ENCODE measurements around the gene SLC66A1. TPM values are rescaled to one million over a fixed set of nuclear protein-coding genes. Genes with fewer than 3 reads are reported as not detected.

Gene SLC66A1
- polyA plus RNA-seq, 2 of the 4 experiments (the other 2 are of a cell fraction) = 5.6 to 12.6 TPM

DNA sequence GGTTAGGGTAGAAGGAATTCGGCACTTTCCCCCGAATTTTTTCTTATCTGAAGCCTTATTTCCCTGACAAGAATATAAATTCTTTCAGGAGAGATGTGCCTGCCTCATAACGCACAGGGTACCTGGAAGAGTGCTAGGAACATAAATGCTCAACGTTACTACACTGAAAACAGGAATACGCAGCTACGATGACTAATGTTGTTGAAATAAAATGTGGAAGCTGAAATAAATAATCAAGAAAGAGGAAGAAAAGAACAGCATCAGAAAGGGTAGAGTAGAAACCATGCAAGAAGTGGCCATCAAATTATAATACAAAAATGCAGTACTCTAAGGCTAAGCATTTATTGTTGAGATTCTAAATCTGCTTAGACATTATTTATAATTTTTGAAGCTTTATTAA, 33.9 kb downstream of the SLC66A1 start:
- FAIRE-seq (no peak), DNase-seq (ENCODE audit: low read depth in 1 of 2, low spot score in 1 of 2) (no peak), ATAC-seq (no peak)
- no peaks in the 10 kb centered on the region for H3K9me3 ChIP-seq
- WGBS (ENCODE audit: missing lambda C conversion rate) = 91% methylated on average over 6 of the region's 6 CpGs
- POLR2A ChIA-PET = no interaction called here
- H3K4me1 ChIP-seq = no peaks in the 10 kb centered on the region
- CTCF ChIA-PET = interaction anchor here (0.6 to 3.4 kb wide), 7 partner anchors 9 to 314 kb away, joined by 3 to 12 read pairs (median 4); no protein-coding TSS in a partner anchor
- no peak overlapping the region for H3K27ac ChIP-seq
- TF ChIP-seq, protein P1, sequence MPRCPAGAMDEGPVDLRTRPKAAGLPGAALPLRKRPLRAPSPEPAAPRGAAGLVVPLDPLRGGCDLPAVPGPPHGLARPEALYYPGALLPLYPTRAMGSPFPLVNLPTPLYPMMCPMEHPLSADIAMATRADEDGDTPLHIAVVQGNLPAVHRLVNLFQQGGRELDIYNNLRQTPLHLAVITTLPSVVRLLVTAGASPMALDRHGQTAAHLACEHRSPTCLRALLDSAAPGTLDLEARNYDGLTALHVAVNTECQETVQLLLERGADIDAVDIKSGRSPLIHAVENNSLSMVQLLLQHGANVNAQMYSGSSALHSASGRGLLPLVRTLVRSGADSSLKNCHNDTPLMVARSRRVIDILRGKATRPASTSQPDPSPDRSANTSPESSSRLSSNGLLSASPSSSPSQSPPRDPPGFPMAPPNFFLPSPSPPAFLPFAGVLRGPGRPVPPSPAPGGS (IDR thresholded peaks at IDR 0.05) = no peak
- TF ChIP-seq SMC3 (IDR thresholded peaks at IDR 0.05) (no peak), EHMT2 (IDR thresholded peaks at IDR 0.05; ENCODE audit: low read depth) (no peak)
- H3K4me3 ChIP-seq = no peak overlapping the region
- H3K4me2 ChIP-seq = no peak overlapping the region

DNA sequence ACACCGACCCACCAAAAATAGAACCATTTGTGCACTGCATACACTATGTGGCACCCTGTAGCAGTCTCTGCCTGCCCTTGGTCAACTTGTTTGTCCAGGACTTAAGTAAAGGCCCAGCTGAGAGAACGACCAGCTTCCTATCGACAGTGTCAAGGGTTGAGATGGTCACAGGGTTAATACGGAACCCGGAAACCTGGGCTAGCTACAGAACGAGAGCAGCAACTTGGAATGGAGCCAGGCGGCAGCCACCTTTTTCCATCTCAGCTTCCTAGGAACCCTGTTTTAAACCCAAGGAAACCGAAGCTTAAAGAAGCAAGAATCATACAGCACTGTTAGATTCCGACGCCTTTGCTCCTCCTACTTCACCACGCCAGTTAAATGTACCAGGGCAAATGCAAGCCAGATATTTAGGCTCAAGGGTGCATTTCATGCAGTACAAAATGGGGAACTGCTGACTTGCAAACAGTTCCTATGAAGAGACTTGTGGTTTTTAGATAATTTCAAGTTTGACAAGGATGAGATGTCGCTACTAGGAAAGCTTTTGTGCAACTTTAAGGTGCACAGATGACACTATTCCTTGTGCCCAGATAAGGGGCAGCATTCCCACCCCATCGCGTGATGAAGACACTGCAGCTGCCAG, 35.5 kb downstream of the SLC66A1 start:
- TF ChIP-seq HDAC2 (IDR thresholded peaks at IDR 0.05) (no peak), CBX2 (IDR thresholded peaks at IDR 0.05; ENCODE audit: borderline replicate concordance, low read depth) (no peak), RCOR1 (IDR thresholded peaks at IDR 0.05; ENCODE audit: low read depth, low read length) (no peak), RAD21 (conservative IDR thresholded peaks at IDR 0.05 in 1 of 2, IDR thresholded peaks at IDR 0.05 in 1 of 2) (no peak), NPAS2 (CRISPR knock-in tag; IDR thresholded peaks at IDR 0.05; ENCODE audit: borderline replicate concordance) (no peak), MAFK (IDR thresholded peaks at IDR 0.05; ENCODE audit: partially characterized antibody) (no peak), SREBF2 (IDR thresholded peaks at IDR 0.05) (no peak), RFX5 (IDR thresholded peaks at IDR 0.05) (no peak), ZFP36 (IDR thresholded peaks at IDR 0.05; ENCODE audit: borderline replicate concordance, partially characterized antibody) (no peak), JUN (IDR thresholded peaks at IDR 0.05) (no peak), ZC3H11A (IDR thresholded peaks at IDR 0.05) (no peak), BHLHE40 (IDR thresholded peaks at IDR 0.05; ENCODE audit: low read depth, low read length) (no peak)
- TF ChIP-seq, protein P2, sequence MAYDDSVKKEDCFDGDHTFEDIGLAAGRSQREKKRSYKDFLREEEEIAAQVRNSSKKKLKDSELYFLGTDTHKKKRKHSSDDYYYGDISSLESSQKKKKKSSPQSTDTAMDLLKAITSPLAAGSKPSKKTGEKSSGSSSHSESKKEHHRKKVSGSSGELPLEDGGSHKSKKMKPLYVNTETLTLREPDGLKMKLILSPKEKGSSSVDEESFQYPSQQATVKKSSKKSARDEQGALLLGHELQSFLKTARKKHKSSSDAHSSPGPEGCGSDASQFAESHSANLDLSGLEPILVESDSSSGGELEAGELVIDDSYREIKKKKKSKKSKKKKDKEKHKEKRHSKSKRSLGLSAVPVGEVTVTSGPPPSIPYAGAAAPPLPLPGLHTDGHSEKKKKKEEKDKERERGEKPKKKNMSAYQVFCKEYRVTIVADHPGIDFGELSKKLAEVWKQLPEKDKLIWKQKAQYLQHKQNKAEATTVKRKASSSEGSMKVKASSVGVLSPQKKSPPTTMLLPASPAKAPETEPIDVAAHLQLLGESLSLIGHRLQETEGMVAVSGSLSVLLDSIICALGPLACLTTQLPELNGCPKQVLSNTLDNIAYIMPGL (CRISPR knock-in tag; IDR thresholded peaks at IDR 0.05; ENCODE audit: borderline replicate concordance) = no peak
- TF ChIP-seq, protein P3, sequence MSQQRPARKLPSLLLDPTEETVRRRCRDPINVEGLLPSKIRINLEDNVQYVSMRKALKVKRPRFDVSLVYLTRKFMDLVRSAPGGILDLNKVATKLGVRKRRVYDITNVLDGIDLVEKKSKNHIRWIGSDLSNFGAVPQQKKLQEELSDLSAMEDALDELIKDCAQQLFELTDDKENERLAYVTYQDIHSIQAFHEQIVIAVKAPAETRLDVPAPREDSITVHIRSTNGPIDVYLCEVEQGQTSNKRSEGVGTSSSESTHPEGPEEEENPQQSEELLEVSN (IDR thresholded peaks at IDR 0.05; ENCODE audit: borderline replicate concordance, low read depth) = no peak
- TF ChIP-seq, protein P4, sequence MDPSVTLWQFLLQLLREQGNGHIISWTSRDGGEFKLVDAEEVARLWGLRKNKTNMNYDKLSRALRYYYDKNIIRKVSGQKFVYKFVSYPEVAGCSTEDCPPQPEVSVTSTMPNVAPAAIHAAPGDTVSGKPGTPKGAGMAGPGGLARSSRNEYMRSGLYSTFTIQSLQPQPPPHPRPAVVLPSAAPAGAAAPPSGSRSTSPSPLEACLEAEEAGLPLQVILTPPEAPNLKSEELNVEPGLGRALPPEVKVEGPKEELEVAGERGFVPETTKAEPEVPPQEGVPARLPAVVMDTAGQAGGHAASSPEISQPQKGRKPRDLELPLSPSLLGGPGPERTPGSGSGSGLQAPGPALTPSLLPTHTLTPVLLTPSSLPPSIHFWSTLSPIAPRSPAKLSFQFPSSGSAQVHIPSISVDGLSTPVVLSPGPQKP (IDR thresholded peaks at IDR 0.05; ENCODE audit: low read depth, low read length) = no peak
- TF ChIP-seq, protein P5, sequence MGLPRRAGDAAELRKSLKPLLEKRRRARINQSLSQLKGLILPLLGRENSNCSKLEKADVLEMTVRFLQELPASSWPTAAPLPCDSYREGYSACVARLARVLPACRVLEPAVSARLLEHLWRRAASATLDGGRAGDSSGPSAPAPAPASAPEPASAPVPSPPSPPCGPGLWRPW (IDR thresholded peaks at IDR 0.05) = no peak
- TF ChIP-seq, protein P6, sequence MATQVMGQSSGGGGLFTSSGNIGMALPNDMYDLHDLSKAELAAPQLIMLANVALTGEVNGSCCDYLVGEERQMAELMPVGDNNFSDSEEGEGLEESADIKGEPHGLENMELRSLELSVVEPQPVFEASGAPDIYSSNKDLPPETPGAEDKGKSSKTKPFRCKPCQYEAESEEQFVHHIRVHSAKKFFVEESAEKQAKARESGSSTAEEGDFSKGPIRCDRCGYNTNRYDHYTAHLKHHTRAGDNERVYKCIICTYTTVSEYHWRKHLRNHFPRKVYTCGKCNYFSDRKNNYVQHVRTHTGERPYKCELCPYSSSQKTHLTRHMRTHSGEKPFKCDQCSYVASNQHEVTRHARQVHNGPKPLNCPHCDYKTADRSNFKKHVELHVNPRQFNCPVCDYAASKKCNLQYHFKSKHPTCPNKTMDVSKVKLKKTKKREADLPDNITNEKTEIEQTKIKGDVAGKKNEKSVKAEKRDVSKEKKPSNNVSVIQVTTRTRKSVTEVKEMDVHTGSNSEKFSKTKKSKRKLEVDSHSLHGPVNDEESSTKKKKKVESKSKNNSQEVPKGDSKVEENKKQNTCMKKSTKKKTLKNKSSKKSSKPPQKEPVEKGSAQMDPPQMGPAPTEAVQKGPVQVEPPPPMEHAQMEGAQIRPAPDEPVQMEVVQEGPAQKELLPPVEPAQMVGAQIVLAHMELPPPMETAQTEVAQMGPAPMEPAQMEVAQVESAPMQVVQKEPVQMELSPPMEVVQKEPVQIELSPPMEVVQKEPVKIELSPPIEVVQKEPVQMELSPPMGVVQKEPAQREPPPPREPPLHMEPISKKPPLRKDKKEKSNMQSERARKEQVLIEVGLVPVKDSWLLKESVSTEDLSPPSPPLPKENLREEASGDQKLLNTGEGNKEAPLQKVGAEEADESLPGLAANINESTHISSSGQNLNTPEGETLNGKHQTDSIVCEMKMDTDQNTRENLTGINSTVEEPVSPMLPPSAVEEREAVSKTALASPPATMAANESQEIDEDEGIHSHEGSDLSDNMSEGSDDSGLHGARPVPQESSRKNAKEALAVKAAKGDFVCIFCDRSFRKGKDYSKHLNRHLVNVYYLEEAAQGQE (IDR thresholded peaks at IDR 0.05) = no peak
- TF ChIP-seq, protein P7, sequence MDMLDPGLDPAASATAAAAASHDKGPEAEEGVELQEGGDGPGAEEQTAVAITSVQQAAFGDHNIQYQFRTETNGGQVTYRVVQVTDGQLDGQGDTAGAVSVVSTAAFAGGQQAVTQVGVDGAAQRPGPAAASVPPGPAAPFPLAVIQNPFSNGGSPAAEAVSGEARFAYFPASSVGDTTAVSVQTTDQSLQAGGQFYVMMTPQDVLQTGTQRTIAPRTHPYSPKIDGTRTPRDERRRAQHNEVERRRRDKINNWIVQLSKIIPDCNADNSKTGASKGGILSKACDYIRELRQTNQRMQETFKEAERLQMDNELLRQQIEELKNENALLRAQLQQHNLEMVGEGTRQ (IDR thresholded peaks at IDR 0.05) = no peak
- TF ChIP-seq, protein P8, sequence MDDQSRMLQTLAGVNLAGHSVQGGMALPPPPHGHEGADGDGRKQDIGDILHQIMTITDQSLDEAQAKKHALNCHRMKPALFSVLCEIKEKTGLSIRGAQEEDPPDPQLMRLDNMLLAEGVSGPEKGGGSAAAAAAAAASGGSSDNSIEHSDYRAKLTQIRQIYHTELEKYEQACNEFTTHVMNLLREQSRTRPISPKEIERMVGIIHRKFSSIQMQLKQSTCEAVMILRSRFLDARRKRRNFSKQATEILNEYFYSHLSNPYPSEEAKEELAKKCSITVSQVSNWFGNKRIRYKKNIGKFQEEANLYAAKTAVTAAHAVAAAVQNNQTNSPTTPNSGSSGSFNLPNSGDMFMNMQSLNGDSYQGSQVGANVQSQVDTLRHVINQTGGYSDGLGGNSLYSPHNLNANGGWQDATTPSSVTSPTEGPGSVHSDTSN (IDR thresholded peaks at IDR 0.05) = no peak
- Histone ChIP-seq H3K4me3 (no peak overlapping the region), H3K9me3 (no peaks in the 10 kb centered on the region), H3K4me2 (no peak overlapping the region), H3K27ac (no peak overlapping the region), H3K4me1 (no peaks in the 10 kb centered on the region)
- no peak for FAIRE-seq
- POLR2A ChIA-PET = no interaction called here
- CTCF ChIA-PET = interaction anchor here (0.9 to 1.2 kb wide), 3 partner anchors 27 to 312 kb away, joined by 3 to 7 read pairs (median 3); no protein-coding TSS in a partner anchor
- WGBS (ENCODE audit: missing lambda C conversion rate) = 88% methylated on average over 13 of the region's 14 CpGs
- no peak for DNase-seq (ENCODE audit: low read depth in 1 of 2, low spot score in 1 of 2)
- no peak for ATAC-seq

Measured in A549 (cell line).